Stimulated activated CD4-positive, alpha-beta T cell treated with anti-CD3 and anti-CD28 coated beads, TNF-alpha, amount 100 ng/mL, for 1 hour (primary cell): ENCODE results near the gene CSH1.
"Not testable (repeated sequence)": the region's sequence is repeated elsewhere in the genome, so short reads cannot be mapped to it uniquely, and the experiment has no call there.

ENCODE experiments used
- DNase-seq, 3 donors: peaks; one replicate each; pipeline ENCODE4 v3.0.0-alpha.2; 2020; ENCODE audit warnings: low read depth in 3 of 3, low spot score in 1 of 3

The CSH1 gene

DNA sequence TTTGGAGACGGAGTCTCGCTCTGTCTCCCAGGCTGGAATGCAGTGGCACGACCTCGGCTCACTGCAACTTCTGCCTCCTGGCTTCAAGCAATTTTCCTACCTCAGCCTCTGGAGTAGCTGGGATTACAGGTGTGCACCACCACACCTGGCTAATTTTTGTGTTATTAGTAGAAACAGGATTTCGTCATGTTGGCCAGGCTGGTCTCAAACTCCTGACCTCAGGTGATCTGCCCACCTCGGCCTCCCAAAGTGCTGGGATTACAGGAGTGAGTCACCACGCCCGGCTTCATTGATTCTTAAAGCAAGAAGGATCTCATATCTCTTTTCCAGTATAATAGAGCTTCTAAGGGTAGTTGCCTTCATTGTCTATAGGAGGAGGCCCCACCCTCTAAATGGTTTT lies 8.4 kb upstream of the CSH1 start:
- not testable (repeated sequence) for DNase-seq

- not testable (repeated sequence) for DNase-seq
Measured at GRCh38 chr17:63903787-63904201, 7.4 kb upstream of the CSH1 start.

GRCh38 chr17:63901971-63902370 lies 5.6 kb upstream of the CSH1 start:
- not testable (repeated sequence) for DNase-seq

- not testable (repeated sequence) for DNase-seq
Measured at GRCh38 chr17:63898899-63899798, 2.8 kb upstream of the CSH1 start.

- not testable (repeated sequence) for DNase-seq
Measured at GRCh38 chr17:63894821-63895220, 1.6 kb downstream of the CSH1 start.

DNA sequence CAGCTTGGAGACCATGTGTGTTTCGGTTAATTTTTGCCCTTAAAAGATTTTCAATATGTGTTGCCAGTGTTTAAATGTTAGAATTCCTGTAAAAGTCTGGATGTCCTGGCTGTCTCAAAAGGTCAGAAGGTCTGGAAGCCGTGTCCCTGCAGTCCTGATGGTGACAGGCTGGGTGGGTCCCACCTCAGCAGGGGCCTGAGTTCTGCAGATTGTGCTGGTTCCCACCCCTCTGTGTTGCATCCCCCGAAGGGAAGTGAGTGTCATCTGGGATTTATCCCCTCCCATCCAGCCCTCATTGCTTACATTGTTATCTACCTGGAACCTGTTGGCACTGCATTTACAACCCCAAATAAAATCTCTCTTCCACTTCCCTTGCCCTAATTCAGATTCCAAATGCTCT lies 2.4 kb downstream of the CSH1 start:
- DNase-seq, result not testable (repeated sequence)

DNA sequence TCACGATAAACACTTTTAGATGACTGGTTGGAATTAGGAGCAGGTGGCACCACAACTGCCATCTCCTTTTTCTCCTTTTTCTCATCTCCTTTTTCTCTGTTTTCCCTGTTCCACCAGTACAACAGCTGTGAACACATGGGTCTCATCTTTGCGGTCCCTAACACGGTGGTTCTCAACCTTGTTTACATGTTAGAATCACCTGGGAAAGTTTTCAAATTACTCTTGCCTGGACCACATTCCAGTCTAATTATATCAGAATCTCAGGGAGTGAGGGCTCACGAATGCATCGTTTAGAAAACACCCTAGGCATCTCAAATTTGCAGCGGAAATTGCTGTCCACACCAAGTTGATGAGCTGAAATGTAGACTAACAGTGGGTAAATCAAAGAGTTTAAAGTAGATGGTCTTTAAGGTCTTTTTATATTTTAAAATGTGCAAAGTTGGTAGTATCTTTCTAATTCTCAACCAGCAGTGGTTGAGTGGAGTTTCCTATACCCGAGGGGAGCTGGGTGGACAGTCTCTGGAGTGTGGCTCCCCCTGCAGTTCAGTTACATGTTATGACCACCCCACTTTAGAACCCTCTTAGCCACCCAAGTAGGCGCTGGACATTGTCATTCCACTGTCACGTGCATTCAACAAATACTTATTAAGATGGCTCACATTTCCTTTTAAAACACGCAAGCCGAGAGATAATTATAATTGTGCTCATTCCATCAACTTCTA lies 3.9 kb downstream of the CSH1 start:
- not testable (repeated sequence) for DNase-seq

GRCh38 chr17:63889026-63889848 lies 7.1 kb downstream of the CSH1 start:
- not testable (repeated sequence) for DNase-seq

GRCh38 chr17:63885119-63885518 lies 11.3 kb downstream of the CSH1 start:
- DNase-seq, result not testable (repeated sequence)

DNA sequence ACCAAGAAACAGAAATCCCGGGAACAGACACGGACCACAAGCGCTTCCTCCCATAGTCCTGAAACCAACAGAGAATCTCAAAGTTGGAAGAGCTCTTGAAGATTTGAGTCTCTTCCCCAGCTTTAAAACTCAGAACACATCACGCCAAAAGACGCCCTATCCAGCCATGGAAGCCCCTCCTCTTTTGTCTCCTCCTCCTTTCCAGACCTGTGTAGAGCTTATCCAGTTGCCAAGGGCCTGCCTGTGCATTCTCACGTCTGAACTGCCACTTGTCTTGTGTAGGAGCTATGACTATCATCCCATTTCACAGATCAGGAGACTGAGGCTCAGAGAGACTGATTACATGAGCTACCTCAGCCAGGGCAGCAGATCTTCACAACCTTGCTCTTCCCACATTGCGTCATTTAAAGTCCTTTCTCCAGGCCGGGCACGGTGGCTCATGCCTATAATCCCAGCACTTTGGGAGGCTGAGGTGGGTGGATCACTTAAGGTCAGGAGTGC lies 13.7 kb downstream of the CSH1 start:
- DNase-seq, result not testable (repeated sequence)

DNA sequence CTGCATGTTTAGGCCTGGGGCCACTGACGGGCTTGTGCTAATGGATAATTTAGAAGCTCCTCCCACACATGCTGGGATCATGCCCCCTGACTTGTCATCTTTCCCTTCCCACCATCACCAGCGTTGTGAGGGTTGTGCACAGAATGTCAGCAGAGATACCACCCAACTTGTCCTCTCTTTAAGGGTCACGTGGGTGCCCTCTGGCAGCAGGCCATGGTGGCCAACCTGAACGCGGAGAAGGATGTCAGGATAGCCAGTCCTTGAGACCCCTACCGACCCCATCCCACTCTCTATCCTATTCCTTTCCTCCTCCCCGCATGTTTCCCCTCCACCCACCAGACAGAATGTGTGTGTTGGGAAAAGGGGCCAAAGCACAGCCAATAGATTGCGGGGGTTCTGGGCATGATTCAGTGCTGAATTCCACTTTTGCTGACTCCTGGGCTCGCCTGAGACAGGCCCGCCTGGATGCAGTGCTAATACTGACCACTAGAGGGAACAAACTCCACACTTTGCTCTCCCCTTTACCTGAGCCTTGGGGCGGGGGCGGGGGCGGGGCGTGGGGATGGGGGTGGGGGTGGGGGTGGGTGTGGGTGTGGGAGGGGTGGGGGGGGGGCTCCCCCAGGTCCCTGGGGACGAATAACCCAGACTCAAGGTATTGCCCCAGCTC lies 14.3 kb downstream of the CSH1 start, which contains the start of gene GH2:
Gene GH2 (minus strand): TSS at position 10 of the 667 bp plus-strand sequence. CDS start 143 bp downstream, outside the sequence.
- peak; percentile 5 to 45 (median 40) for DNase-seq

- DNase-seq, result not testable (repeated sequence)
Measured at GRCh38 chr17:63881337-63881736, 15.0 kb downstream of the CSH1 start.

DNA sequence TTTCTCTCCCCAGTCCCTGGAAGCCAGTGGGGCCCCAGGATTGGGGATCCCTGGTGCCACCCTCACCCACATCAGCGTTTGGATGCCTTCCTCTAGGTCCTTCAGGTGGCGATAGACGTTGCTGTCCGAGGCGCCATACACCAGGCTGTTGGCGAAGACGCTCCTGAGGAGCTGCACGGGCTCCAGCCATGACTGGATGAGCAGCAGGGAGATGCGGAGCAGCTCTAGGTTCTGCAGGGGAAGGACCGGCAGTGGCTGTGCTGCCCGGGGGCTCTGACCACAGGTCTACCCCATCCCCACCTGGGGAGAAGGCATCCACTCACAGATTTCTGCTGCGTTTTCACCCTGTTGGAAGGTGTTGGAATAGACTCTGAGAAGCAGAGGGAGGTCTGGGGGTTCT lies 15.7 kb downstream of the CSH1 start:
- DNase-seq, result no peak

GRCh38 chr17:63878413-63878812 lies 18.0 kb downstream of the CSH1 start:
- DNase-seq, result not testable (repeated sequence)

DNA sequence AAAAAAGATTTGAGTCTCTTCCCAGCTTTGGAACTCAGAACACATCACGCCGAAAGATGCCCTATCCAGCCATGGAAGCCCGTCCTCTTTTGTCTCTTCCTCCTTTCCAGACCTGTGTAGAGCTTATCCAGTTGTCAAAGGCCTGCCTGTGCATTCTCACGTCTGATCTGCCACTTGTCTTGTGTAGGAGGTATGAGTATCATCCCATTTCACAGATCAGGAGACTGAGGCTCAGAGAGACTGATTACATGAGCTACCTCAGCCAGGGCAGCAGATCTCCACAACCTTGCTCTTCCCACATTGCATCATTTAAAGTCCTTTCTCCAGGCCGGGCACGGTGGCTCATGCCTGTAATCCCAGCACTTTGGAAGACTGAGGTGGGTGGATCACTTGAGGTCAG lies 21.7 kb downstream of the CSH1 start:
- DNase-seq, result not testable (repeated sequence)

DNA sequence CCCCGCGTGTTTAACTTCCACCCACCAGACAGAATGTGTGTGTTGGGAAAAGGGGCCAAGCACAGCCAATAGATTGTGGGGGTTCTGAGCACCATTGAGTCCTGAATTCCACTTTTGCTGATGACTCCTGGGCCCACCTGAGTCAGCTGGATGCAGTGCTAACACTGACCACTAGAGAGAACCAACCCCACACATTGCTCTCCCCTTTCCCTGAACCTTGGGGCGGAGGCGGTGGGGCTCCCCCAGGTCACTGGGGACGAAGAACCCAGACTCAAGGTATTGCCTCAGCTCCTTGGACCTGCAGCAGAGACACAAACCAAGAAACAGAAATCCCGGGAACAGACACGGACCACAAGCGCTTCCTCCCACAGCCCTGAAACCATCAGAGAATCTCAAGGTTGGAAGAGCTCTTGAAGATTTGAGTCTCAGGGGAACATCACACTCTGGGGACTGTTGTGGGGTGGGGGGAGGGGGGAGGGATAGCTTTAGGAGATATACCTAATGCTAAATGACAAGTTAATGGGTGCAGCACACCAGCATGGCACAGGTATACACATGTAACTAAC lies 22.2 kb downstream of the CSH1 start:
- DNase-seq, result not testable (repeated sequence)

- DNase-seq, result not testable (repeated sequence)
Measured at GRCh38 chr17:63873577-63873976, 22.8 kb downstream of the CSH1 start, which contains the start of gene CSH2. Gene CSH2, minus strand, starts transcription at chr17:63873677. Its CDS starts 63 bp downstream, at chr17:63873614.

GRCh38 chr17:63871646-63872365 lies 24.6 kb downstream of the CSH1 start:
- not testable (repeated sequence) for DNase-seq

- DNase-seq, result not testable (repeated sequence)
Measured at GRCh38 chr17:63870292-63870665, 26.1 kb downstream of the CSH1 start.
